H1 (cell line): Measurements from ENCODE around the gene B3GLCT.

ENCODE experiments used
- CTCF ChIP-seq, 3 experiments: IDR thresholded peaks; 1 replicate in 2 of 3; 2 replicates in 1 of 3; pipeline versions ENCODE4 v1.5.1 to v1.6.1; 2011; ENCODE audit warnings: low read length in 3 of 3, mild to moderate bottlenecking in 3 of 3, inconsistent platforms in 2 of 3, low read depth in 1 of 3, moderate library complexity in 1 of 3; ENCODE audit not compliant: insufficient read depth in 1 of 3; ENCODE audit errors: control extremely low read depth in 1 of 3
- POLR2A ChIP-seq, 2 experiments: IDR thresholded peaks; 1 replicate in 1 of 2; 2 replicates in 1 of 2; pipeline ENCODE4 v1.6.1; 2011; ENCODE audit warnings: low read depth in 2 of 2, low read length in 2 of 2, mild to moderate bottlenecking in 2 of 2; ENCODE audit errors: control extremely low read depth in 1 of 2
- RFX5 ChIP-seq: IDR thresholded peaks from 2 replicates; pipeline ENCODE4 v1.6.1; 2011; ENCODE audit warnings: low read depth, low read length, improper control_type of control experiment, borderline replicate concordance
- TAF7 ChIP-seq: optimal IDR thresholded peaks from 2 replicates; pipeline ENCODE3; 2011; ENCODE audit warnings: low read depth, mild to moderate bottlenecking, inconsistent platforms, low read length, moderate library complexity, borderline replicate concordance

- TF ChIP-seq CTCF (IDR thresholded peaks at IDR 0.05; ENCODE audit: control extremely low read depth in 1 of 3, insufficient read depth in 1 of 3, low read depth in 1 of 3, low read length in 3 of 3): no peak
- no peak for TF ChIP-seq TAF7
- no peak for TF ChIP-seq RFX5
- TF ChIP-seq POLR2A (IDR thresholded peaks at IDR 0.05; ENCODE audit: control extremely low read depth in 1 of 2, low read depth in 2 of 2, low read length in 2 of 2): no peak
Measured at GRCh38 chr13:31356991-31357390, 157.2 kb downstream of the B3GLCT start.
